ENCODE data around the gene PCYT2. TPM values are rescaled to one million over a fixed set of nuclear protein-coding genes. Genes with fewer than 3 reads are reported as not detected.

PCYT2 gene
- total RNA-seq, 2 donors from 2014 or later, result 51.4 to 69.2 TPM

GRCh38 chr17:81907219-81908145 lies 3.7 kb downstream of the PCYT2 start:
- intact Hi-C loops (cut with DNase I), result no loop called here
- H3K9me3 ChIP-seq, result no peaks in the 10 kb centered on the region
- DNase-seq (ENCODE audit: low spot score), result no peak

GRCh38 chr17:81906476-81907218 lies 4.6 kb downstream of the PCYT2 start:
- no peaks in the 10 kb centered on the region for H3K9me3 ChIP-seq
- TF ChIP-seq CTCF (IDR thresholded peaks at IDR 0.05), result no peak
- no peak for TF ChIP-seq POLR2A (IDR thresholded peaks at IDR 0.05)
- TF ChIP-seq POLR2AphosphoS5 (IDR thresholded peaks at IDR 0.05), result no peak
- intact Hi-C loops (cut with DNase I), result no loop called here
- no peak for DNase-seq (ENCODE audit: low spot score)
- 91% methylated on average over 15 of the region's 15 CpGs for WGBS
- no peaks in the 10 kb centered on the region for H3K36me3 ChIP-seq
- no peak overlapping the region for H3K27ac ChIP-seq
- no peak overlapping the region for H3K4me3 ChIP-seq
- H3K4me1 ChIP-seq (replicated peaks), result peaks cover 10% of the 10 kb centered on the region
- H3K27me3 ChIP-seq (replicated peaks; ENCODE audit: insufficient read depth), result no peaks in the 10 kb centered on the region

More at GRCh38 chr17:81907219-81908145, 3.7 kb downstream of the PCYT2 start:
- H3K27ac ChIP-seq, result no peak overlapping the region
- peaks cover 8% of the 10 kb centered on the region for H3K4me1 ChIP-seq (replicated peaks)
- H3K4me3 ChIP-seq, result no peak overlapping the region
- H3K27me3 ChIP-seq (replicated peaks; ENCODE audit: insufficient read depth), result no peaks in the 10 kb centered on the region
- TF ChIP-seq POLR2AphosphoS5 (IDR thresholded peaks at IDR 0.05) (no peak), CTCF (IDR thresholded peaks at IDR 0.05) (no peak), POLR2A (IDR thresholded peaks at IDR 0.05) (no peak)
- H3K36me3 ChIP-seq, result no peaks in the 10 kb centered on the region
- 95% methylated on average over 16 of the region's 26 CpGs for WGBS

GRCh38 chr17:81905993-81906392 lies 5.2 kb downstream of the PCYT2 start:
- no peak for TF ChIP-seq POLR2AphosphoS5 (IDR thresholded peaks at IDR 0.05)
- no peak for TF ChIP-seq POLR2A (IDR thresholded peaks at IDR 0.05)
- TF ChIP-seq CTCF (IDR thresholded peaks at IDR 0.05), result no peak
- H3K27me3 ChIP-seq (replicated peaks; ENCODE audit: insufficient read depth), result no peaks in the 10 kb centered on the region
- intact Hi-C loops (cut with DNase I), result no loop called here
- DNase-seq (ENCODE audit: low spot score), result no peak
- WGBS, result 92% methylated on average over 10 of the region's 10 CpGs
- no peaks in the 10 kb centered on the region for H3K9me3 ChIP-seq
- H3K4me1 ChIP-seq (replicated peaks), result peaks cover 10% of the 10 kb centered on the region
- no peak overlapping the region for H3K4me3 ChIP-seq
- no peaks in the 10 kb centered on the region for H3K36me3 ChIP-seq
- no peak overlapping the region for H3K27ac ChIP-seq

- Histone ChIP-seq H3K9me3 (no peaks in the 10 kb centered on the region), H3K27me3 (replicated peaks; ENCODE audit: insufficient read depth) (no peaks in the 10 kb centered on the region), H3K4me3 (no peak overlapping the region), H3K4me1 (replicated peaks) (peaks cover 10% of the 10 kb centered on the region), H3K36me3 (no peaks in the 10 kb centered on the region), H3K27ac (no peak overlapping the region)
- 94% methylated on average over 16 of the region's 16 CpGs for WGBS
- DNase-seq (ENCODE audit: low spot score), result no peak
- intact Hi-C loops (cut with DNase I), result no loop called here
- TF ChIP-seq CTCF (IDR thresholded peaks at IDR 0.05) (no peak), POLR2AphosphoS5 (IDR thresholded peaks at IDR 0.05) (no peak), POLR2A (IDR thresholded peaks at IDR 0.05) (no peak)
These were observed 5.7 kb downstream of the PCYT2 start for GRCh38 chr17:81905424-81905875.

Measured in prostate gland (tissue), 2 donors.